Stomach (tissue), 9 donors: ENCODE data around the gene EP300. TPM values are rescaled to one million over a fixed set of nuclear protein-coding genes. Genes with fewer than 3 reads are reported as not detected.

ENCODE experiments used
- DNase-seq, 2 donors: peaks; one replicate each; pipeline versions ENCODE4 v3.0.0 to v3.0.0-alpha.2; 2013 to 2019
- H3K27ac ChIP-seq, 5 donors: fragments of 200-600 bp in 4 of 5; sonication (generic) in 4 of 5; one replicate each; pipeline ENCODE4 v1.5.1; 2013 to 2019; ENCODE audit warnings: mild to moderate bottlenecking in 1 of 5, moderate library complexity in 1 of 5
- H3K27me3 ChIP-seq, 3 donors: fragments of 200-600 bp; sonication (generic); one replicate each; pipeline ENCODE4 v1.5.1; 2017 to 2019; ENCODE audit warnings: mixed run types in 1 of 3
- H3K36me3 ChIP-seq, 4 donors: fragments of 200-600 bp; sonication (generic); 1 replicate in 3 of 4; 2 replicates in 1 of 4; pipeline ENCODE4 v1.5.1; 2016 to 2019
- H3K4me1 ChIP-seq, 4 donors: fragments of 200-600 bp; sonication (generic); one replicate each; pipeline ENCODE4 v1.5.1; 2016 to 2019
- H3K4me3 ChIP-seq, 4 donors: fragments of 200-600 bp; sonication (generic) in 3 of 4; one replicate each; pipeline ENCODE4 v1.5.1; 2016 to 2019; ENCODE audit warnings: mild to moderate bottlenecking in 1 of 4
- H3K9me3 ChIP-seq, 4 donors: fragments of 200-600 bp; sonication (generic); one replicate each; pipeline ENCODE4 v1.5.1; 2016 to 2019
- CTCF ChIP-seq, 7 experiments: fragments of 450-650 bp in 4 of 7; fragments of 200-600 bp in 3 of 7; sonication (generic) in 3 of 7; IDR thresholded peaks; one replicate each; pipeline ENCODE4 v1.5.1; 2016 to 2019; ENCODE audit warnings: antibody characterized with exemption in 7 of 7, control low read depth in 2 of 7, mild to moderate bottlenecking in 1 of 7
- EP300 ChIP-seq: sonication (generic); formaldehyde crosslinking; IDR thresholded peaks from one replicate; pipeline ENCODE4 v1.6.1; 2017; ENCODE audit warnings: antibody characterized with exemption
- POLR2A ChIP-seq, 4 donors: fragments of 450-650 bp; IDR thresholded peaks; one replicate each; pipeline ENCODE4 v1.6.1; 2016; ENCODE audit warnings: antibody characterized with exemption in 4 of 4, control low read depth in 2 of 4, mild to moderate bottlenecking in 1 of 4, moderate library complexity in 1 of 4
- POLR2AphosphoS5 ChIP-seq, 3 donors: sonication (generic); formaldehyde crosslinking; IDR thresholded peaks; one replicate each; pipeline ENCODE4 v1.6.1; 2016; ENCODE audit warnings: antibody characterized with exemption in 3 of 3
- WGBS, 5 donors: extraction: QIAGEN DNeasy Blood & Tissue Kit in 3 of 5; methylation state at CpG; one replicate each; pipeline versions ENCODE4 v1.1.5 to v1.1.7; 2013 to 2018; 5-methylcytosine and 5-hydroxymethylcytosine counted together
- intact Hi-C: fragments of 100-400 bp; cut with DNase I; formaldehyde crosslinking; loops from one replicate; pipeline ENCODE4 v1.15.1; 2023; ENCODE audit warnings: low total_unique reads
- polyA plus RNA-seq, 3 donors: library from polyadenylated mRNA; stranded (reverse); fragments of 200-250 nt; gene quantifications; one replicate each; pipeline ENCODE4 v1.2.3, GENCODE V29; 2013
- small RNA-seq, 4 donors: library from RNA; depleted of rRNA; stranded (forward); fragments of <200 nt; gene quantifications; one replicate each; pipeline ENCODE3, GENCODE V24; 2016
- total RNA-seq, 5 donors: library from RNA; depleted of rRNA; stranded (reverse); fragments of >200 nt; gene quantifications; one replicate each; pipeline versions ENCODE4 v1.1.0 to v1.2.3, GENCODE V29; 2014 to 2016
- donor health status: healthy with polysubstance abuse.
- donor health status: Bipolar disorder and iron deficiency.
- donor health status: healthy.

EP300 gene
- total and polyA plus RNA-seq, 8 donors: 4.3 to 164 (median 81.5) TPM

- TF ChIP-seq POLR2A (IDR thresholded peaks at IDR 0.05) (no peak), EP300 (no peak), CTCF (IDR thresholded peaks at IDR 0.05) (no peak)
- Histone ChIP-seq H3K36me3 (peaks cover 70 to 100% (median 99%) of the 10 kb centered on the region in 4 donors), H3K4me1 (no peaks in the 10 kb centered on the region), H3K9me3 (no peaks in the 10 kb centered on the region), H3K27ac (no peak overlapping the region), H3K27me3 (no peaks in the 10 kb centered on the region), H3K4me3 (no peak overlapping the region)
- intact Hi-C loops: no loop called here
- WGBS, 5 donors: 73 to 88% (median 85%) methylated on average over 7 of the region's 7 CpGs
- DNase-seq: no peak
These were observed 131.1 kb downstream of the EP300 start for GRCh38 chr22:41223535-41223934.

GRCh38 chr22:41226723-41227655 is 134.6 kb downstream of the EP300 start:
- Histone ChIP-seq H3K4me3 (no peak overlapping the region), H3K36me3 (peaks cover 70 to 100% (median 97%) of the 10 kb centered on the region in 4 donors), H3K27me3 (no peaks in the 10 kb centered on the region), H3K4me1 (no peaks in the 10 kb centered on the region), H3K27ac (peak overlapping the region in 1 of 5 donors; percentile 4), H3K9me3 (no peaks in the 10 kb centered on the region)
- intact Hi-C loops: no loop called here
- no peak for TF ChIP-seq EP300
- TF ChIP-seq POLR2A (IDR thresholded peaks at IDR 0.05): no peak
- no peak for TF ChIP-seq POLR2AphosphoS5 (IDR thresholded peaks at IDR 0.05)
- TF ChIP-seq CTCF (IDR thresholded peaks at IDR 0.05): no peak
- WGBS, 5 donors: 90 to 95% (median 93%) methylated on average over 26 of the region's 26 CpGs
- DNase-seq: no peak

- no peak overlapping the region for H3K4me3 ChIP-seq
- no peak for DNase-seq
- intact Hi-C loops: no loop called here
- H3K27me3 ChIP-seq: no peaks in the 10 kb centered on the region
- H3K36me3 ChIP-seq: peaks cover 52 to 77% (median 75%) of the 10 kb centered on the region in 4 donors
- WGBS, 5 donors: 86 to 94% (median 88%) methylated on average over 5 to 6 of the region's 6 CpGs
- H3K4me1 ChIP-seq: no peaks in the 10 kb centered on the region
- no peak for TF ChIP-seq POLR2AphosphoS5 (IDR thresholded peaks at IDR 0.05)
- TF ChIP-seq CTCF (IDR thresholded peaks at IDR 0.05): no peak
- no peak for TF ChIP-seq POLR2A (IDR thresholded peaks at IDR 0.05)
- no peak for TF ChIP-seq EP300
- H3K27ac ChIP-seq: no peak overlapping the region
- no peaks in the 10 kb centered on the region for H3K9me3 ChIP-seq
These were observed 136.8 kb downstream of the EP300 start for GRCh38 chr22:41229215-41229614.

Small RNA genes within 50 kb of the gene (small RNA-seq; reads per million reads assigned to genes)
- gene RF00019: 0 reads per million in 4 donors
- 0 reads per million in 4 donors for gene RNU6-375P

Other genes starting within 250 kb of the EP300 start
- 100 to 1,000 TPM in 3 of 5 donors, 10 to 100 TPM in 2; 67.5 to 288 (median 105) TPM for gene ST13, start 236.0 kb upstream of the EP300 start, total RNA-seq
- gene ST13, start 236.0 kb upstream of the EP300 start, polyA plus RNA-seq: 100 to 1,000 TPM in 1 of 3 donors, 10 to 100 TPM in 2; 77.3 to 200 (median 83.8) TPM
- 10 to 100 TPM in 1 of 5 donors, 1 to 10 TPM in 4; 4.9 to 12.5 (median 6.4) TPM for gene XPNPEP3, start 235.4 kb upstream of the EP300 start, total RNA-seq
- 1 to 10 TPM; 3.0 to 4.0 (median 3.4) TPM for gene XPNPEP3, start 235.4 kb upstream of the EP300 start, polyA plus RNA-seq
- not detected for gene DNAJB7, start 230.5 kb upstream of the EP300 start, total RNA-seq
- gene DNAJB7, start 230.5 kb upstream of the EP300 start, polyA plus RNA-seq: not detected
- 10 to 100 TPM in 3 of 5 donors, 1 to 10 TPM in 2; 4.0 to 69.0 (median 17.1) TPM for gene RBX1, start 141.2 kb upstream of the EP300 start, total RNA-seq
- gene RBX1, start 141.2 kb upstream of the EP300 start, polyA plus RNA-seq: 10 to 100 TPM; 81.4 to 95.1 (median 85.0) TPM
- 10 to 100 TPM in 4 of 5 donors, 1 to 10 TPM in 1; 3.2 to 69.6 (median 15.1) TPM for gene L3MBTL2, start 112.7 kb downstream of the EP300 start, total RNA-seq
- 10 to 100 TPM; 11.0 to 13.2 (median 11.5) TPM for gene L3MBTL2, start 112.7 kb downstream of the EP300 start, polyA plus RNA-seq
- 10 to 100 TPM in 1 of 5 donors, 1 to 10 TPM in 4; 1.4 to 15.6 (median 5.8) TPM for gene CHADL, start 148.3 kb downstream of the EP300 start, total RNA-seq
- 1 to 10 TPM; 2.0 to 5.4 (median 5.4) TPM for gene CHADL, start 148.3 kb downstream of the EP300 start, polyA plus RNA-seq
- 100 to 1,000 TPM in 2 of 5 donors, 10 to 100 TPM in 3; 18.9 to 127 (median 61.7) TPM for gene RANGAP1, start 193.6 kb downstream of the EP300 start, total RNA-seq
- gene RANGAP1, start 193.6 kb downstream of the EP300 start, polyA plus RNA-seq: 10 to 100 TPM; 29.5 to 40.0 (median 37.0) TPM
- 10 to 100 TPM in 4 of 5 donors, 1 to 10 TPM in 1; 4.7 to 40.1 (median 29.7) TPM for gene ZC3H7B, start 208.9 kb downstream of the EP300 start, total RNA-seq
- 10 to 100 TPM; 13.5 to 29.0 (median 20.5) TPM for gene ZC3H7B, start 208.9 kb downstream of the EP300 start, polyA plus RNA-seq